Activated naive CD4-positive, alpha-beta T cell treated with anti-CD3 and anti-CD28 coated beads for 36 hours (primary cell): ENCODE data around the gene PMM2. TPM values are rescaled to one million over a fixed set of nuclear protein-coding genes. Genes with fewer than 3 reads are reported as not detected.

Experiments used
- CTCF ChIA-PET: fragments of 350-600 bp; sonication (Branson Sonifier 250); formaldehyde crosslinking; loops from one replicate; lab custom pipeline; 2021; ENCODE audit warnings: antibody characterized with exemption; lab: Charles Lee
- DNase-seq: peaks from one replicate; pipeline ENCODE4 v3.0.0-alpha.2; 2020
- H3K27ac Mint-ChIP-seq: one replicate; pipeline ENCODE4 v1.8.0; 2021; ENCODE audit warnings: mild to moderate bottlenecking, mixed read lengths
- H3K27me3 Mint-ChIP-seq: one replicate; pipeline ENCODE4 v1.8.0; 2021; ENCODE audit warnings: low read depth, mixed read lengths
- H3K36me3 Mint-ChIP-seq: one replicate; pipeline ENCODE4 v1.8.0; 2021; ENCODE audit warnings: low read depth, mixed read lengths
- H3K4me1 Mint-ChIP-seq: one replicate; pipeline ENCODE4 v1.8.0; 2021; ENCODE audit warnings: low read depth, mixed read lengths
- H3K4me3 Mint-ChIP-seq: one replicate; pipeline ENCODE4 v1.8.0; 2021; ENCODE audit warnings: mild to moderate bottlenecking, moderate library complexity, mixed read lengths
- H3K9me3 Mint-ChIP-seq: one replicate; pipeline ENCODE4 v1.8.0; 2021; ENCODE audit warnings: mixed read lengths
- intact Hi-C: fragments of 100-400 bp; cut with micrococcal nuclease; formaldehyde crosslinking; loops from one replicate; pipeline ENCODE4 v1.15.1; 2023
- total RNA-seq, 2 experiments: library from RNA; stranded (reverse); gene quantifications; one replicate each; pipeline ENCODE4 v1.2.3, GENCODE V29; 2021

Gene PMM2
- total RNA-seq, 2 experiments from 2014 or later: 20.1 to 20.8 TPM

DNA sequence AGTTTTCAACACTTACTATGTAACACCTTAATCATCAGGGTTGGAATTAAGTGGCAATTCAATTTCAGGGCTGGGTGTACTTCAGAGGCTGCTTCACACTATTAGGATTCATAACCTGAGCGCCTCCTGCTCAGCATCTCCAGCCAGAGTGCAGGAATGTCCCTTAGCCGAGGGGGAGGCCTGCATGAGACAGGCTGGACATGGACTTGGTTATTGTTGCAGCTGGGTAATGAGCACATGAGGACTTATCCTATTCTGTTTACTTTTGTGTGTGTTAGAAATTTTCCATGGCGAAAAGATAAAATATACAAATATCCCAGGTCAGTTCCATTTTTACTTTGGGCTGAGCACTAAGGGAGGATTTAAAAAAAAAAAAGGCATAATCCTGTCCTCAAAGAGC, 10.4 kb downstream of the PMM2 start:
- Mint-ChIP-seq H3K4me1 (no peaks in the 10 kb centered on the region), H3K27me3 (no peaks in the 10 kb centered on the region), H3K4me3 (no peak overlapping the region), H3K36me3 (peaks cover 45% of the 10 kb centered on the region), H3K27ac (no peak overlapping the region), H3K9me3 (no peaks in the 10 kb centered on the region)
- no peak for DNase-seq
- intact Hi-C loops: no loop called here
- CTCF ChIA-PET: no interaction called here

GRCh38 chr16:8808613-8809353, 11.1 kb downstream of the PMM2 start:
- Mint-ChIP-seq H3K36me3 (peaks cover 46% of the 10 kb centered on the region), H3K4me3 (no peak overlapping the region), H3K27me3 (no peaks in the 10 kb centered on the region), H3K27ac (no peak overlapping the region), H3K4me1 (no peaks in the 10 kb centered on the region), H3K9me3 (no peaks in the 10 kb centered on the region)
- CTCF ChIA-PET: no interaction called here
- intact Hi-C loops: no loop called here
- DNase-seq: no peak

GRCh38 chr16:8812162-8812843, 14.7 kb downstream of the PMM2 start:
- DNase-seq: no peak
- H3K27ac Mint-ChIP-seq: no peak overlapping the region
- peaks cover 57% of the 10 kb centered on the region for H3K36me3 Mint-ChIP-seq
- H3K4me3 Mint-ChIP-seq: no peak overlapping the region
- H3K9me3 Mint-ChIP-seq: no peaks in the 10 kb centered on the region
- intact Hi-C loops: no loop called here
- CTCF ChIA-PET: no interaction called here
- no peaks in the 10 kb centered on the region for H3K27me3 Mint-ChIP-seq
- peaks cover 19% of the 10 kb centered on the region for H3K4me1 Mint-ChIP-seq

- Mint-ChIP-seq H3K4me1 (peaks cover 19% of the 10 kb centered on the region), H3K27me3 (no peaks in the 10 kb centered on the region), H3K4me3 (no peak overlapping the region), H3K27ac (peak overlapping the region; percentile 65), H3K36me3 (peaks cover 55% of the 10 kb centered on the region), H3K9me3 (no peaks in the 10 kb centered on the region)
- CTCF ChIA-PET: no interaction called here
- intact Hi-C loops: no loop called here
- no peak for DNase-seq
Observed at GRCh38 chr16:8814095-8814806, 16.6 kb downstream of the PMM2 start.

DNA sequence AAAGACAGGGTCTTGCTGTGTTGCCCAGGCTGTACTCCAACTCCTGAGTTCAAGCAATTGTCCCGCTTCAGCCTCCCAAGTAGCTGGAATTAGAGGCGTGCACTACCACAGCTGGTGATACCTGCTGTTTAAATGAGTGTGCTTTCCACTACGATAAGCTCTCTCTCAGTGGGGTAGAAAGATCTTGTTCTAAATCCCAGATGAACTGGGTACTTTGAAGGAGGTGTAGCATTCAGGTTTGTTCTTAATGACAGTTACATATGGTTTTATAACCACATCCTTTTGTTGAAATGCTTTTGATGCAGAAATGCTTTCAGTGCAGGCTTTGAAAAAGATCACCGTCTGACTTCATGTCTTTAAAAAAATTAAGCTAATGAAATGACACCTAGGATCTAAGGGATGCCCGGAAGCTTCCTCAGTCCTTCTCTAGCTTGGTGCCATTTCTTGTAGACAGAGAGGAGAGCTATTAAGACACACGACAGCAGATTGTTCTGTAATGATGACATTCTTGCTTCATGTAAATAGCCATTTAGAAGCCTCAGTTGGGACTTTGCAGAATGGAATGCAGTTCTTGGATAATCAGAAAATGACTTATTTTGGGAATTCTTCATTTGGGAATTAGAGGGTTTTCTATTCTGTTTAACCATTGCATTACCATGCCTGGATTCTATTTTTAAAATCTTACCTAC, 19.5 kb downstream of the PMM2 start:
- Mint-ChIP-seq H3K4me1 (peaks cover 19% of the 10 kb centered on the region), H3K36me3 (peaks cover 53% of the 10 kb centered on the region), H3K4me3 (no peak overlapping the region), H3K9me3 (no peaks in the 10 kb centered on the region), H3K27me3 (no peaks in the 10 kb centered on the region), H3K27ac (no peak overlapping the region)
- intact Hi-C loops: no loop called here
- CTCF ChIA-PET: interaction anchor here (1.6 kb wide), 1 partner anchor 63 kb away, joined by 6 read pairs; no protein-coding TSS in a partner anchor
- DNase-seq: no peak

DNA sequence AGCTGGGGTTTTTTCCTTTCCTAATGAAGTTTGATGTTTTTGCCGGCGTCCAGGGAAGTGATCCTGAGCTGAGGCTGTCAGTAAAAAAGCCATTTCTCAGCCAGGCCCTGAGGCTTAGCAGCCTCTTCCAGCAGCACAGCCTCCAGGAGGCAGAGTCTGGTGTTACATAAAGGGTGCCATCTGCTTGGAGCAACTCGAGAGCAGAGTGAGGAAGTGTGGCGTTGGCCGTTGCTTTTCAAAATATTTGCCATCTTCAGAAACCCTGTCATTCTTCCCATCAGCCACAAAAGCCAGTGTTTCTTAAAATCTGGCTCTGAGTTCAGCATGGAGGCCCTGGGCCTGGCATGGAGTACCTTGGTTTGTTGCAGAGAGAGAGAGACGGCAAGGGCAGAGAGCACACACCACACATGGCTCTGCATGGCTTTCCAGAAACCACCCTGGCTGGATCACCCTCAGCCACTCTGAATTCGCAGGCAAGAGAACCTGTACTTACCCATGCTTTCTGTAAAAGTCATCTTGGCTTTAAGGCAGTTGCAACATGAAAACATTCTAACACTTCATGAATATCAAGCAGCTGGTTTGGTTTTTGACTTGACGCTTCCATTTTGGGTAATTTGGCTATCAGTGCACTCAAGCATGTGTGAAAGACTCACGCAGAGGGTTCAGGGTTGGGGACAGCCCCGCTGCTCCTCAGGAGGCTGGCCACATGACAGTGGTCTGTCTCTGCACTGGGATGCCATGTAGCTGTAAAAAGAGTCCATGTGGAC, 21.0 kb downstream of the PMM2 start:
- intact Hi-C loops: no loop called here
- Mint-ChIP-seq H3K36me3 (peaks cover 48% of the 10 kb centered on the region), H3K27me3 (no peaks in the 10 kb centered on the region), H3K27ac (no peak overlapping the region), H3K9me3 (no peaks in the 10 kb centered on the region), H3K4me1 (peaks cover 19% of the 10 kb centered on the region), H3K4me3 (no peak overlapping the region)
- CTCF ChIA-PET: no interaction called here
- DNase-seq: no peak

GRCh38 chr16:8819411-8820034, 21.9 kb downstream of the PMM2 start:
- intact Hi-C loops: no loop called here
- DNase-seq: no peak
- H3K9me3 Mint-ChIP-seq: no peaks in the 10 kb centered on the region
- no peaks in the 10 kb centered on the region for H3K27me3 Mint-ChIP-seq
- H3K36me3 Mint-ChIP-seq: peaks cover 51% of the 10 kb centered on the region
- no peak overlapping the region for H3K4me3 Mint-ChIP-seq
- CTCF ChIA-PET: no interaction called here
- peaks cover 15% of the 10 kb centered on the region for H3K4me1 Mint-ChIP-seq
- no peak overlapping the region for H3K27ac Mint-ChIP-seq

DNA sequence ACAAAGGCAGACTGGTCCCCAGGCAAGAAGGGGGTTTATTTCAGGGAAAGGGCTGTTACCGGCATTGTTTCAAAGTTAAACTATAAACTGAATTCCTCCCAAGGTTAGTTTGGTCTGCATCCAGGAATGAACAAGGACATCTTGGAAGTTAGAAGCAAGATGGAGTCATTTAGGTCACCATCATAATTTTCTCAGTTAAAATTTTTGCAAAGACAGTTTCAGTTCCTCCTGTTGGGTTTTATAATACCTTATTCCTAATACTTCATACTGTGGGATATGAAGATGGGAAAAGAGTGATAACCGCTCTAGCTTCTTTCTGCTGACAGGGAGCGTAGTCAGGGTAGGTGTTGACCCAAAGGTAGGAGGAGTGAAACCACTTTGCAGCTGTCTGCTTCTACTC, 24.8 kb downstream of the PMM2 start:
- Mint-ChIP-seq H3K9me3 (no peaks in the 10 kb centered on the region), H3K27me3 (no peaks in the 10 kb centered on the region), H3K4me3 (no peak overlapping the region), H3K27ac (no peak overlapping the region), H3K4me1 (peaks cover 3% of the 10 kb centered on the region), H3K36me3 (peaks cover 34% of the 10 kb centered on the region)
- CTCF ChIA-PET: no interaction called here
- no peak for DNase-seq
- intact Hi-C loops: no loop called here

- Mint-ChIP-seq H3K36me3 (peaks cover 41% of the 10 kb centered on the region), H3K27ac (no peak overlapping the region)
- CTCF ChIA-PET: interaction anchor here (0.5 kb wide), 1 partner anchor 85 kb away, joined by 3 read pairs; no protein-coding TSS in a partner anchor
Observed at GRCh38 chr16:8826278-8826879, 28.7 kb downstream of the PMM2 start.

GRCh38 chr16:8828541-8829165, 31.0 kb downstream of the PMM2 start:
- CTCF ChIA-PET: interaction anchor here (1.3 kb wide), 1 partner anchor 51 kb away, joined by 5 read pairs; no protein-coding TSS in a partner anchor
- H3K4me1 Mint-ChIP-seq: peaks cover 17% of the 10 kb centered on the region

More at GRCh38 chr16:8826278-8826879, 28.7 kb downstream of the PMM2 start:
- intact Hi-C loops: no loop called here
- Mint-ChIP-seq H3K4me1 (peaks cover 6% of the 10 kb centered on the region), H3K9me3 (no peaks in the 10 kb centered on the region), H3K4me3 (no peak overlapping the region), H3K27me3 (no peaks in the 10 kb centered on the region)
- DNase-seq: no peak

DNA sequence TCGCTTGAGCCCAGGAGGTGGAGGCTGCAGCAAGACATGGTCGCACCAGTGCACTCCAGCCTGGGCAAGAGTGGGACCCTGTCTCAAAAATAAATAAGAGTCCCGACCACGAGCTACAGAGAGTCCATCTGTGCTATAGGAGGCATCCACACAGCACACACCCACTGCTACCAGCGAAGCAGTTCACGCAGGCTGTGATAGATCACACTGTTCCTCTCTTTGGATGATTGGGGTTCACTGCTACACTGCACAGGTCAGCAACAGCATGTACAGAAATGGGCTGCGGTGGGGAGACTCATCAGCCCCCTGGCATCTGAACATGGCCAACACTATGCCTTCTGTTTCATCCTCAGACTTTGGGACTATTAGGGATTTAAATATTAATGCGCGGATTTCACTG, 33.8 kb downstream of the PMM2 start:
- Mint-ChIP-seq H3K36me3 (peaks cover 30% of the 10 kb centered on the region), H3K4me3 (no peak overlapping the region), H3K27ac (no peak overlapping the region), H3K4me1 (peaks cover 14% of the 10 kb centered on the region), H3K27me3 (no peaks in the 10 kb centered on the region), H3K9me3 (no peaks in the 10 kb centered on the region)
- no peak for DNase-seq
- CTCF ChIA-PET: no interaction called here
- intact Hi-C loops: no loop called here

More at GRCh38 chr16:8828541-8829165, 31.0 kb downstream of the PMM2 start:
- Mint-ChIP-seq H3K27me3 (no peaks in the 10 kb centered on the region), H3K9me3 (no peaks in the 10 kb centered on the region), H3K36me3 (peaks cover 38% of the 10 kb centered on the region), H3K4me3 (no peak overlapping the region), H3K27ac (no peak overlapping the region)
- no peak for DNase-seq
- intact Hi-C loops: no loop called here
